Mammary epithelial cell (primary cell): ENCODE data around the gene CAMTA1.

Experiments used
- CTCF ChIP-seq, 2 donors: IDR thresholded peaks in 1 of 2; conservative IDR thresholded peaks in 1 of 2; 2 replicates each; pipeline ENCODE4 v1.5.1; 2011 to 2012; ENCODE audit warnings: inconsistent platforms in 2 of 2, low read length in 2 of 2, mild to moderate bottlenecking in 2 of 2, control low read depth in 1 of 2, low read depth in 1 of 2; ENCODE audit not compliant: insufficient read depth in 1 of 2; ENCODE audit errors: extremely low read depth in 1 of 2
- EZH2 ChIP-seq: IDR thresholded peaks from 2 replicates; pipeline ENCODE4 v1.6.1; 2012; ENCODE audit warnings: low read length, inconsistent platforms, borderline replicate concordance

- TF ChIP-seq CTCF (conservative IDR thresholded peaks at IDR 0.05 in 1 of 2, IDR thresholded peaks at IDR 0.05 in 1 of 2; ENCODE audit: extremely low read depth in 1 of 2, insufficient read depth in 1 of 2, low read depth in 1 of 2, low read length in 2 of 2): no peak
- no peak for TF ChIP-seq EZH2
Observed at GRCh38 chr1:6858596-6858995, 73.3 kb downstream of the CAMTA1 start.
